Endodermal cell (in vitro differentiated cells): Measurements from ENCODE around the gene SLC38A3. TPM values are rescaled to one million over a fixed set of nuclear protein-coding genes. Genes with fewer than 3 reads are reported as not detected.

Experiments
- DNase-seq: peaks from one replicate; pipeline ENCODE4 v3.0.0-alpha.2; 2017
- H3K27ac ChIP-seq: 2 replicates; pipeline ENCODE4 v1.5.1; 2013; ENCODE audit warnings: mild to moderate bottlenecking, low read depth, low read length, moderate library complexity
- H3K27me3 ChIP-seq: 2 replicates; pipeline ENCODE4 v1.6.1; 2013; ENCODE audit warnings: mild to moderate bottlenecking, low read length, moderate library complexity; ENCODE audit not compliant: insufficient read depth, control insufficient read depth, poor library complexity, severe bottlenecking
- H3K36me3 ChIP-seq: 2 replicates; pipeline ENCODE4 v1.7.0; 2013; ENCODE audit warnings: mild to moderate bottlenecking, low read length, moderate library complexity; ENCODE audit not compliant: control insufficient read depth, insufficient read depth
- H3K4me1 ChIP-seq: one replicate; pipeline ENCODE4 v1.7.0; 2013; ENCODE audit warnings: low read length; ENCODE audit not compliant: control insufficient read depth, insufficient read depth
- H3K4me3 ChIP-seq: 2 replicates; pipeline ENCODE4 v1.5.1; 2013; ENCODE audit warnings: mild to moderate bottlenecking, low read length, moderate library complexity
- H3K9ac ChIP-seq: 2 replicates; pipeline ENCODE4 v1.6.1; 2013; ENCODE audit warnings: mild to moderate bottlenecking, low read length, moderate library complexity; ENCODE audit not compliant: poor library complexity, severe bottlenecking; ENCODE audit errors: extremely low read depth
- H3K9me3 ChIP-seq: 2 replicates; pipeline ENCODE4 v1.6.1; 2013; ENCODE audit warnings: mild to moderate bottlenecking, low read length, moderate library complexity; ENCODE audit not compliant: control insufficient read depth
- H3K27ac Mint-ChIP-seq: 2 replicates; pipeline ENCODE4 v1.8.0; 2020; ENCODE audit warnings: mixed read lengths
- H3K27me3 Mint-ChIP-seq: 2 replicates; pipeline ENCODE4 v1.8.0; 2021; ENCODE audit warnings: mild to moderate bottlenecking, mixed read lengths; ENCODE audit not compliant: insufficient read depth
- H3K36me3 Mint-ChIP-seq: 2 replicates; pipeline ENCODE4 v1.8.0; 2020; ENCODE audit warnings: low read depth, mixed read lengths
- H3K4me1 Mint-ChIP-seq: 2 replicates; pipeline ENCODE4 v1.8.0; 2020; ENCODE audit warnings: mixed read lengths
- H3K4me3 Mint-ChIP-seq: 2 replicates; pipeline ENCODE4 v1.8.0; 2020; ENCODE audit warnings: mild to moderate bottlenecking, moderate library complexity, mixed read lengths
- H3K9me3 Mint-ChIP-seq: 2 replicates; pipeline ENCODE4 v1.8.0; 2020; ENCODE audit warnings: mild to moderate bottlenecking, mixed read lengths
- CTCF ChIP-seq: fragments of 200-600 bp; sonication (generic); conservative IDR thresholded peaks from 2 replicates; pipeline ENCODE4 v1.5.0; 2021; ENCODE audit warnings: antibody characterized with exemption, mild to moderate bottlenecking
- WGBS, 2 experiments: methylation state at CpG; one replicate each; pipeline versions ENCODE4 v1.1.5 to v1.1.7; 2013; ENCODE audit warnings: missing lambda C conversion rate in 2 of 2, mixed read lengths in 1 of 2; ENCODE audit not compliant: insufficient coverage in 1 of 2, insufficient read length in 1 of 2; 5-methylcytosine and 5-hydroxymethylcytosine counted together
- total RNA-seq, 2 donors: library from RNA; stranded (reverse); fragmentation: NEBNext Ultra II Directional in 1 of 2; extraction: Animal tissue kit (Norgen Biotek cat#: 25700) in 1 of 2; gene quantifications; 2 replicates in 1 of 2; 3 replicates in 1 of 2; pipeline ENCODE4 v1.2.1, GENCODE V29; 2021

SLC38A3 gene
- total RNA-seq, 2 donors from 2014 or later = 1.5 to 1.9 TPM

- Mint-ChIP-seq H3K27ac (no peak overlapping the region), H3K36me3 (no peaks in the 10 kb centered on the region), H3K4me3 (no peak overlapping the region), H3K4me1 (no peaks in the 10 kb centered on the region), H3K9me3 (no peaks in the 10 kb centered on the region), H3K27me3 (peaks cover 7% of the 10 kb centered on the region)
- no peaks in the 10 kb centered on the region for H3K9me3 ChIP-seq
- DNase-seq = peak; percentile 79
- no peaks in the 10 kb centered on the region for H3K27me3 ChIP-seq
- no peak overlapping the region for H3K27ac ChIP-seq
- H3K4me3 ChIP-seq = no peak overlapping the region
- WGBS, 2 experiments = 78 to 81% methylated on average over 3 to 4 of the region's 4 CpGs
- H3K4me1 ChIP-seq = no peaks in the 10 kb centered on the region
- TF ChIP-seq CTCF = peak; percentile 68
- H3K9ac ChIP-seq = no peak overlapping the region
- H3K36me3 ChIP-seq = no peaks in the 10 kb centered on the region
Observed at GRCh38 chr3:50212502-50212901, 7.4 kb downstream of the SLC38A3 start.

GRCh38 chr3:50212971-50213370 lies 7.9 kb downstream of the SLC38A3 start:
- no peaks in the 10 kb centered on the region for H3K9me3 Mint-ChIP-seq
- Histone ChIP-seq H3K9me3 (no peaks in the 10 kb centered on the region), H3K4me1 (no peaks in the 10 kb centered on the region), H3K9ac (no peak overlapping the region), H3K27me3 (no peaks in the 10 kb centered on the region), H3K36me3 (no peaks in the 10 kb centered on the region), H3K27ac (no peak overlapping the region), H3K4me3 (no peak overlapping the region)
- H3K4me3 Mint-ChIP-seq = no peak overlapping the region
- no peak for TF ChIP-seq CTCF
- H3K36me3 Mint-ChIP-seq = no peaks in the 10 kb centered on the region
- peaks cover 4% of the 10 kb centered on the region for H3K27me3 Mint-ChIP-seq
- no peak overlapping the region for H3K27ac Mint-ChIP-seq
- H3K4me1 Mint-ChIP-seq = no peaks in the 10 kb centered on the region
- DNase-seq = no peak
- WGBS, 2 experiments = 87% methylated on average over 3 of the region's 3 CpGs; no CpG with 5 or more reads in 1 of the 2 experiments

GRCh38 chr3:50213373-50213772 lies 8.3 kb downstream of the SLC38A3 start:
- no peaks in the 10 kb centered on the region for H3K9me3 Mint-ChIP-seq
- no peak overlapping the region for H3K27ac Mint-ChIP-seq
- no peak overlapping the region for H3K4me3 Mint-ChIP-seq
- Histone ChIP-seq H3K4me3 (no peak overlapping the region), H3K27me3 (no peaks in the 10 kb centered on the region), H3K9me3 (no peaks in the 10 kb centered on the region), H3K27ac (no peak overlapping the region), H3K9ac (no peak overlapping the region), H3K36me3 (no peaks in the 10 kb centered on the region), H3K4me1 (no peaks in the 10 kb centered on the region)
- peaks cover 4% of the 10 kb centered on the region for H3K27me3 Mint-ChIP-seq
- H3K4me1 Mint-ChIP-seq = no peaks in the 10 kb centered on the region
- TF ChIP-seq CTCF = no peak
- no peaks in the 10 kb centered on the region for H3K36me3 Mint-ChIP-seq
- no peak for DNase-seq
- WGBS, 2 experiments = 90 to 95% methylated on average over 5 to 12 of the region's 12 CpGs
